NCI-H146 (cell line): Measurements from ENCODE around the gene CD79B.

Experiments
- DNase-seq: peaks from one replicate; lab custom pipeline; 2025; lab: John Stamatoyannopoulos, UW

Gene CD79B

GRCh38 chr17:63954402-63955063 is 22.4 kb upstream of the CD79B start:
- DNase-seq = no peak

- DNase-seq = peak; percentile 52
These were observed 19.1 kb upstream of the CD79B start for GRCh38 chr17:63950940-63951907.

GRCh38 chr17:63949576-63950250 is 17.6 kb upstream of the CD79B start:
- no peak for DNase-seq

- no peak for DNase-seq
These were observed 16.4 kb upstream of the CD79B start for GRCh38 chr17:63948521-63948920.

- DNase-seq = no peak
These were observed 15.7 kb upstream of the CD79B start for GRCh38 chr17:63947711-63948330.

GRCh38 chr17:63946440-63947363 is 14.6 kb upstream of the CD79B start:
- DNase-seq = peak; percentile 45

- DNase-seq = no peak
These were observed 13.8 kb upstream of the CD79B start for GRCh38 chr17:63945784-63946439.

- DNase-seq = no peak
These were observed 12.8 kb upstream of the CD79B start for GRCh38 chr17:63944736-63945499.

- no peak for DNase-seq
These were observed 11.6 kb upstream of the CD79B start for GRCh38 chr17:63943745-63944144.

- DNase-seq = no peak
These were observed 10.3 kb upstream of the CD79B start for GRCh38 chr17:63942309-63942985.

GRCh38 chr17:63941751-63942150 is 9.6 kb upstream of the CD79B start:
- DNase-seq = no peak

- no peak for DNase-seq
These were observed 9.0 kb upstream of the CD79B start for GRCh38 chr17:63941162-63941561.

- no peak for DNase-seq
These were observed 8.5 kb upstream of the CD79B start for GRCh38 chr17:63940584-63940983.

GRCh38 chr17:63939884-63940283 is 7.8 kb upstream of the CD79B start:
- DNase-seq = no peak

GRCh38 chr17:63939401-63939800 is 7.3 kb upstream of the CD79B start:
- DNase-seq = no peak

GRCh38 chr17:63937920-63938319 is 5.8 kb upstream of the CD79B start:
- DNase-seq = no peak

GRCh38 chr17:63937319-63937718 is 5.2 kb upstream of the CD79B start:
- no peak for DNase-seq

- DNase-seq = no peak
These were observed 2.3 kb upstream of the CD79B start for GRCh38 chr17:63934183-63935112.
